DND-41 (cell line): ENCODE measurements around the gene C10orf90.

Experiments
- ATAC-seq: fragments of 200-7000 bp; cut with Tn5 transposase; 3 replicates; pipeline ENCODE4 v1.9.1; 2021; ENCODE audit warnings: low read depth; ENCODE audit not compliant: insufficient read depth
- DNase-seq: peaks from one replicate; pipeline ENCODE4 v3.0.0-alpha.2; 2020
- H2AFZ ChIP-seq: 2 replicates; pipeline ENCODE4 v1.6.0; 2012; ENCODE audit warnings: low read depth, low read length
- H3K27ac ChIP-seq: 2 replicates; pipeline ENCODE4 v1.5.1; 2012; ENCODE audit warnings: low read length, inconsistent platforms
- H3K27me3 ChIP-seq: fragments of 200-600 bp; sonication (generic); 2 replicates; pipeline ENCODE4 v1.6.0; 2012; ENCODE audit warnings: low read length, mild to moderate bottlenecking, inconsistent platforms; ENCODE audit not compliant: insufficient read depth, poor library complexity
- H3K36me3 ChIP-seq: 2 replicates; pipeline ENCODE4 v1.5.1; 2012; ENCODE audit warnings: low read length, inconsistent platforms; ENCODE audit not compliant: insufficient read depth
- H3K4me1 ChIP-seq: 2 replicates; pipeline ENCODE4 v1.5.1; 2012; ENCODE audit warnings: mild to moderate bottlenecking, low read length; ENCODE audit not compliant: insufficient read depth
- H3K4me2 ChIP-seq: 2 replicates; pipeline ENCODE4 v1.6.0; 2012; ENCODE audit warnings: mild to moderate bottlenecking, moderate library complexity, low read length, inconsistent platforms; ENCODE audit not compliant: insufficient read depth
- H3K4me3 ChIP-seq, 2 experiments: fragments of 200-600 bp in 1 of 2; shearing (Covaris generic) in 1 of 2; 2 replicates each; pipeline ENCODE4 v1.5.1; 2012 to 2016; ENCODE audit warnings: inconsistent platforms in 2 of 2, low read length in 2 of 2, mild to moderate bottlenecking in 2 of 2, low read depth in 1 of 2, moderate library complexity in 1 of 2
- H3K79me2 ChIP-seq: 2 replicates; pipeline ENCODE4 v1.6.0; 2012; ENCODE audit warnings: low read length, inconsistent platforms; ENCODE audit not compliant: insufficient read depth
- H3K9ac ChIP-seq: 2 replicates; pipeline ENCODE4 v1.6.0; 2012; ENCODE audit warnings: low read depth, mild to moderate bottlenecking, inconsistent platforms, low read length, moderate library complexity
- H3K9me3 ChIP-seq: 2 replicates; pipeline ENCODE4 v1.5.1; 2012; ENCODE audit warnings: low read length, moderate library complexity, mild to moderate bottlenecking, inconsistent platforms; ENCODE audit not compliant: insufficient read depth, severe bottlenecking
- H4K20me1 ChIP-seq: 2 replicates; pipeline ENCODE4 v1.6.0; 2012; ENCODE audit warnings: low read length; ENCODE audit not compliant: insufficient read depth
- EZH2 ChIP-seq: IDR thresholded peaks from 3 replicates; pipeline ENCODE4 v1.6.1; 2012; ENCODE audit warnings: borderline replicate concordance, low read depth, mild to moderate bottlenecking, moderate library complexity, low read length, inconsistent platforms; ENCODE audit not compliant: severe bottlenecking
- TF ChIP-seq, protein P1 (sequence below): IDR thresholded peaks from 2 replicates; pipeline ENCODE4 v1.5.1; 2012; ENCODE audit warnings: borderline replicate concordance, low read length, moderate library complexity, mild to moderate bottlenecking; ENCODE audit not compliant: poor library complexity, severe bottlenecking; ENCODE audit errors: extremely low read depth

The C10orf90 gene

GRCh38 chr10:126392068-126392467 is 278.4 kb downstream of the C10orf90 start:
- H3K27me3 ChIP-seq, result no peaks in the 10 kb centered on the region
- no peak overlapping the region for H3K9ac ChIP-seq
- H3K4me1 ChIP-seq, result no peaks in the 10 kb centered on the region
- ATAC-seq (no peak), DNase-seq (no peak)
- no peaks in the 10 kb centered on the region for H3K36me3 ChIP-seq
- H3K79me2 ChIP-seq, result no peaks in the 10 kb centered on the region
- no peak overlapping the region for H2AFZ ChIP-seq
- no peaks in the 10 kb centered on the region for H4K20me1 ChIP-seq
- no peak for TF ChIP-seq EZH2
- TF ChIP-seq, protein P1, sequence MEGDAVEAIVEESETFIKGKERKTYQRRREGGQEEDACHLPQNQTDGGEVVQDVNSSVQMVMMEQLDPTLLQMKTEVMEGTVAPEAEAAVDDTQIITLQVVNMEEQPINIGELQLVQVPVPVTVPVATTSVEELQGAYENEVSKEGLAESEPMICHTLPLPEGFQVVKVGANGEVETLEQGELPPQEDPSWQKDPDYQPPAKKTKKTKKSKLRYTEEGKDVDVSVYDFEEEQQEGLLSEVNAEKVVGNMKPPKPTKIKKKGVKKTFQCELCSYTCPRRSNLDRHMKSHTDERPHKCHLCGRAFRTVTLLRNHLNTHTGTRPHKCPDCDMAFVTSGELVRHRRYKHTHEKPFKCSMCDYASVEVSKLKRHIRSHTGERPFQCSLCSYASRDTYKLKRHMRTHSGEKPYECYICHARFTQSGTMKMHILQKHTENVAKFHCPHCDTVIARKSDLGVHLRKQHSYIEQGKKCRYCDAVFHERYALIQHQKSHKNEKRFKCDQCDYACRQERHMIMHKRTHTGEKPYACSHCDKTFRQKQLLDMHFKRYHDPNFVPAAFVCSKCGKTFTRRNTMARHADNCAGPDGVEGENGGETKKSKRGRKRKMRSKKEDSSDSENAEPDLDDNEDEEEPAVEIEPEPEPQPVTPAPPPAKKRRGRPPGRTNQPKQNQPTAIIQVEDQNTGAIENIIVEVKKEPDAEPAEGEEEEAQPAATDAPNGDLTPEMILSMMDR, result no peak
- no peak overlapping the region for H3K27ac ChIP-seq
- no peak overlapping the region for H3K4me3 ChIP-seq
- peaks cover 4% of the 10 kb centered on the region for H3K9me3 ChIP-seq
- no peak overlapping the region for H3K4me2 ChIP-seq

DNA sequence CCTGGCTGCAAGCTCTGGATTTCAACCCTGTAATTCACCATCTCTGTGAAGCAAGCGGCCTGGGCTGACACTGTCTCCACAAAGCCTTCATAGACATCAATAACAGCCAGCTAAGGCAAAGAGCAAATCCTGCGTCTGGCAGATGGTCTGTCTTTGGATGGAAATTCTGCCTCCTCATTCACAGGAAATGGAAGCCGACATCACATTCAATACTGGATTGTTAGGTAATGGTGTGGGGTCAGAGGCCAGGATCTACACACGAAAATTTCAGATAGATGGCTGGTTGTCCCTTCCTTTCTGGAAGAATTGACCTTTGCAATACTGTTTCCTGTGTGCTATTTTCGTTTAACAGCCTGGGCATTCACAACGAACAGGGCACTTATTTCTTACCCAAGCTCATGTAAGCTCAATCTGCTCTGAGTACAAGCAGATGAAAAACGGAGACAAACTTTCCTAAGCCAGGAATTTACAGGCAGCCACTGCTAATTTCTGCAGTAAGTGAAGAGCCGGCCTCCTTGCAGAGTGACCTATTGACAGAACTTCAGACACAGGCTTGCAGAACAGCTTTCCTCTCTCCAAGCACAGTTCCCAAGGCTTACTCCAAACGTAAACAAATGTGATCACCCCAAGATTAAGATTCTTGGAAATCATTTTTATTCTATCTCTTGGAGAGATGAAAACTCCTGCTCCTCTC is 279.2 kb downstream of the C10orf90 start:
- DNase-seq, result no peak
- no peaks in the 10 kb centered on the region for H3K4me1 ChIP-seq
- no peak overlapping the region for H2AFZ ChIP-seq
- TF ChIP-seq, protein P1, result no peak
- TF ChIP-seq EZH2, result no peak
- H3K27me3 ChIP-seq, result no peaks in the 10 kb centered on the region
- no peaks in the 10 kb centered on the region for H4K20me1 ChIP-seq
- ATAC-seq, result no peak
- no peaks in the 10 kb centered on the region for H3K36me3 ChIP-seq
- H3K9ac ChIP-seq, result no peak overlapping the region
- H3K4me2 ChIP-seq, result no peak overlapping the region
- H3K79me2 ChIP-seq, result no peaks in the 10 kb centered on the region
- no peak overlapping the region for H3K4me3 ChIP-seq
- peaks cover 4% of the 10 kb centered on the region for H3K9me3 ChIP-seq
- no peak overlapping the region for H3K27ac ChIP-seq

GRCh38 chr10:126390324-126390723 is 280.2 kb downstream of the C10orf90 start:
- ATAC-seq (no peak), DNase-seq (no peak)
- Histone ChIP-seq H3K36me3 (no peaks in the 10 kb centered on the region), H3K27me3 (no peaks in the 10 kb centered on the region), H3K9me3 (peaks cover 4% of the 10 kb centered on the region), H3K4me3 (no peak overlapping the region), H3K9ac (no peak overlapping the region), H3K4me2 (no peak overlapping the region), H2AFZ (no peak overlapping the region), H4K20me1 (no peaks in the 10 kb centered on the region), H3K4me1 (no peaks in the 10 kb centered on the region), H3K27ac (no peak overlapping the region), H3K79me2 (no peaks in the 10 kb centered on the region)
- TF ChIP-seq EZH2, result no peak
- TF ChIP-seq, protein P1, result no peak
